ENCODE data around the gene METAP2.
"Not testable (repeated sequence)": the region's sequence is repeated elsewhere in the genome, so short reads cannot be mapped to it uniquely, and the experiment has no call there.

METAP2 gene

GRCh38 chr12:95473884-95474659 is at the start of gene METAP2:
METAP2 (plus strand) TSS chr12:95474152; CDS start chr12:95474180, 28 bp downstream.
- peak; percentile 87 for DNase-seq

- DNase-seq, result no peak
Observed at GRCh38 chr12:95424271-95424994, 49.5 kb upstream of the METAP2 start.

GRCh38 chr12:95429172-95429510 is 44.8 kb upstream of the METAP2 start:
- no peak for DNase-seq

GRCh38 chr12:95431120-95431519 is 42.8 kb upstream of the METAP2 start:
- no peak for DNase-seq

GRCh38 chr12:95435355-95435754 is 38.6 kb upstream of the METAP2 start:
- no peak for DNase-seq

GRCh38 chr12:95437565-95437964 is 36.4 kb upstream of the METAP2 start:
- no peak for DNase-seq

- DNase-seq, result no peak
Observed at GRCh38 chr12:95439461-95440230, 34.3 kb upstream of the METAP2 start.

GRCh38 chr12:95440401-95440800 is 33.6 kb upstream of the METAP2 start:
- no peak for DNase-seq

- DNase-seq, result no peak
Observed at GRCh38 chr12:95443459-95443858, 30.5 kb upstream of the METAP2 start.

- DNase-seq, result not testable (repeated sequence)
Observed at GRCh38 chr12:95445099-95445498, 28.9 kb upstream of the METAP2 start.

GRCh38 chr12:95445884-95446505 is 28.0 kb upstream of the METAP2 start:
- no peak for DNase-seq

- no peak for DNase-seq
Observed at GRCh38 chr12:95446506-95446900, 27.4 kb upstream of the METAP2 start.

- DNase-seq, result not testable (repeated sequence)
Observed at GRCh38 chr12:95449656-95450055, 24.3 kb upstream of the METAP2 start.

GRCh38 chr12:95452501-95452900 is 21.5 kb upstream of the METAP2 start:
- not testable (repeated sequence) for DNase-seq

GRCh38 chr12:95453881-95454280 is 20.1 kb upstream of the METAP2 start:
- not testable (repeated sequence) for DNase-seq

GRCh38 chr12:95454780-95455215 is 19.2 kb upstream of the METAP2 start:
- DNase-seq, result not testable (repeated sequence)

- DNase-seq, result not testable (repeated sequence)
Observed at GRCh38 chr12:95457605-95458004, 16.3 kb upstream of the METAP2 start.

GRCh38 chr12:95458761-95459160 is 15.2 kb upstream of the METAP2 start:
- no peak for DNase-seq

GRCh38 chr12:95459310-95459709 is 14.6 kb upstream of the METAP2 start:
- no peak for DNase-seq

GRCh38 chr12:95460105-95460504 is 13.8 kb upstream of the METAP2 start:
- DNase-seq, result no peak

- no peak for DNase-seq
Observed at GRCh38 chr12:95460896-95461295, 13.1 kb upstream of the METAP2 start.

- DNase-seq, result no peak
Observed at GRCh38 chr12:95462081-95462480, 11.9 kb upstream of the METAP2 start.

GRCh38 chr12:95462551-95462950 is 11.4 kb upstream of the METAP2 start:
- no peak for DNase-seq

All from activated CD4-positive, alpha-beta T cell treated with anti-CD3 and anti-CD28 coated beads, Interleukin-2, amount 50 U/mL, for 1 hour (primary cell).